ENCODE results near the gene SPIRE2. TPM values are rescaled to one million over a fixed set of nuclear protein-coding genes. Genes with fewer than 3 reads are reported as not detected.

Gene SPIRE2
- total and polyA plus RNA-seq, 9 of the 15 experiments (the other 6 are each of a cell fraction or from before 2014, with no cell fraction given) = 0.70 to 7.5 (median 4.6) TPM

DNA sequence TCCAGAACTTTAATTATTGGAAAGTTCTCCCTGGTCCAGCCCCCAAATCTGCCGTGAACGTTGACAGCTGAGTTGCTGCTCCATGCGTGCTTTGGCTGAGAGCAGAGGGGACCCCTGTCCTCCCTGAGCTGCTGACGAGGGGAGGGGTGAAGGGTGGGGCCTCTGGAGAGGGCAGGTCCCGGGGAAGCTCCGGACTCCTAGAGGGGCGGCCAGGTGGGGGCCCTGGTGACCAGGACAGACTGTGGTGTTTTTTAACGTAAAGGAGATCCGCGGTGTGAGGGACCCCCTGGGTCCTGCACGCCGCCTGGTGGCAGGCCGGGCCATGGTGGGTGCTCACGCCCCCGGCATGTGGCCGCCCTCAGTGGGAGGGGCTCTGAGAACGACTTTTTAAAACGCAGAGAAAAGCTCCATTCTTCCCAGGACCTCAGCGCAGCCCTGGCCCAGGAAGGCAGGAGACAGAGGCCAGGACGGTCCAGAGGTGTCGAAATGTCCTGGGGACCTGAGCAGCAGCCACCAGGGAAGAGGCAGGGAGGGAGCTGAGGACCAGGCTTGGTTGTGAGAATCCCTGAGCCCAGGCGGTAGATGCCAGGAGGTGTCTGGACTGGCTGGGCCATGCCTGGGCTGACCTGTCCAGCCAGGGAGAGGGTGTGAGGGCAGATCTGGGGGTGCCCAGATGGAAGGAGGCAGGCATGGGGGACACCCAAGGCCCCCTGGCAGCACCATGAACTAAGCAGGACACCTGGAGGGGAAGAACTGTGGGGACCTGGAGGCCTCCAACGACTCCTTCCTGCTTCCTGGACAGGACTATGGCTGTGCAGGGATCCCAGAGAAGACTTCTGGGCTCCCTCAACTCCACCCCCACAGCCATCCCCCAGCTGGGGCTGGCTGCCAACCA, 90.4 kb downstream of the SPIRE2 start, which contains the start of gene MC1R (continued):
- no peak for TF ChIP-seq KAT7 (CRISPR knock-in tag; IDR thresholded peaks at IDR 0.05; ENCODE audit: borderline replicate concordance)
- no peak for TF ChIP-seq WHSC1 (IDR thresholded peaks at IDR 0.05; ENCODE audit: low read length)
- peak; percentile 52 to 71 for TF ChIP-seq MNT (conservative IDR thresholded peaks at IDR 0.05)
- no peak for TF ChIP-seq SNAPC5 (CRISPR knock-in tag; IDR thresholded peaks at IDR 0.05)
- TF ChIP-seq PHB2 (IDR thresholded peaks at IDR 0.05; ENCODE audit: low read depth) = no peak
- 0 out of 2 replicates have a peak, but pooled peaks have one; percentile 17 for TF ChIP-seq TOE1 (IDR thresholded peaks at IDR 0.05; ENCODE audit: borderline replicate concordance)
- TF ChIP-seq TOE1 (CRISPR knock-in tag; IDR thresholded peaks at IDR 0.05; ENCODE audit: borderline replicate concordance, low read depth) = no peak
- TF ChIP-seq CTBP1 (IDR thresholded peaks at IDR 0.05; ENCODE audit: borderline replicate concordance) = 0 out of 2 replicates have a peak, but pooled peaks have one; percentile 12
- no peak for TF ChIP-seq ETV5 (CRISPR knock-in tag; IDR thresholded peaks at IDR 0.05; ENCODE audit: low read depth)
- peak; percentile 56; the same call in 1 of the 2 replicates for TF ChIP-seq E4F1 (CRISPR knock-in tag; IDR thresholded peaks at IDR 0.05; ENCODE audit: borderline replicate concordance)
- peak; percentile 13 for TF ChIP-seq POLR2A (conservative IDR thresholded peaks at IDR 0.05)
- TF ChIP-seq ZNF592 (IDR thresholded peaks at IDR 0.05) = no peak
- TF ChIP-seq TFE3 (CRISPR knock-in tag; IDR thresholded peaks at IDR 0.05) = no peak
- no peak for TF ChIP-seq ZBTB8A (IDR thresholded peaks at IDR 0.05; ENCODE audit: partially characterized antibody)
- TF ChIP-seq RBM22 (IDR thresholded peaks at IDR 0.05; ENCODE audit: low read depth, low read length, poor library complexity, severe bottlenecking) = peak; percentile 17
- no peak for TF ChIP-seq SPI1 (IDR thresholded peaks at IDR 0.05; ENCODE audit: borderline replicate concordance, low read depth, low read length)
- no peak for TF ChIP-seq ZNF134 (CRISPR knock-in tag; conservative IDR thresholded peaks at IDR 0.05)

Data from K562 (cell line).